ENCODE data around the gene RNF220.

Gene RNF220

GRCh38 chr1:44641126-44642102, 236.4 kb downstream of the RNF220 start:
- DNase-seq: no peak

GRCh38 chr1:44642255-44642654, 237.2 kb downstream of the RNF220 start:
- no peak for DNase-seq

- DNase-seq: no peak
These were observed 237.9 kb downstream of the RNF220 start for GRCh38 chr1:44642925-44643324.

- no peak for DNase-seq
These were observed 238.8 kb downstream of the RNF220 start for GRCh38 chr1:44643721-44644334.

- DNase-seq: no peak
These were observed 239.8 kb downstream of the RNF220 start for GRCh38 chr1:44644806-44645205.

- DNase-seq: no peak
These were observed 240.6 kb downstream of the RNF220 start for GRCh38 chr1:44645476-44646244.

- no peak for DNase-seq
These were observed 241.4 kb downstream of the RNF220 start for GRCh38 chr1:44646261-44647110.

- DNase-seq: no peak
These were observed 242.8 kb downstream of the RNF220 start for GRCh38 chr1:44647896-44648295.

- DNase-seq: no peak
These were observed 243.6 kb downstream of the RNF220 start for GRCh38 chr1:44648529-44649250.

- DNase-seq: no peak
These were observed 244.7 kb downstream of the RNF220 start for GRCh38 chr1:44649788-44650158.

- DNase-seq: no peak
These were observed 245.2 kb downstream of the RNF220 start for GRCh38 chr1:44650159-44650831.

- DNase-seq: no peak
These were observed 246.0 kb downstream of the RNF220 start for GRCh38 chr1:44651069-44651468.

GRCh38 chr1:44652445-44653106, 247.5 kb downstream of the RNF220 start:
- peak; percentile 63 for DNase-seq

- DNase-seq: no peak
These were observed 248.3 kb downstream of the RNF220 start for GRCh38 chr1:44653107-44653964.

- DNase-seq: no peak
These were observed 249.6 kb downstream of the RNF220 start for GRCh38 chr1:44654621-44655187.

- DNase-seq: no peak
These were observed 250.6 kb downstream of the RNF220 start for GRCh38 chr1:44655609-44656008.

GRCh38 chr1:44659566-44659965, 254.5 kb downstream of the RNF220 start:
- no peak for DNase-seq

GRCh38 chr1:44660176-44660575, 255.1 kb downstream of the RNF220 start:
- DNase-seq: no peak

Data from stimulated activated naive CD4-positive, alpha-beta T cell treated with Interleukin-2 at 50 U/mL for 16 hours (primary cell).